GM12892 (cell line): ENCODE data around the gene FAM216A.

ENCODE experiments used
- POLR2A ChIP-seq: IDR thresholded peaks from 2 replicates; pipeline ENCODE4 v1.6.1; 2011; ENCODE audit warnings: low read depth, low read length, control low read depth
- POLR2AphosphoS5 ChIP-seq: IDR thresholded peaks from 2 replicates; pipeline ENCODE4 v1.6.1; 2011; ENCODE audit warnings: low read depth, low read length, control low read depth
- TAF1 ChIP-seq: IDR thresholded peaks from 2 replicates; pipeline ENCODE4 v1.6.1; 2011; ENCODE audit warnings: low read depth, mild to moderate bottlenecking, control low read depth, low read length, borderline replicate concordance

DNA sequence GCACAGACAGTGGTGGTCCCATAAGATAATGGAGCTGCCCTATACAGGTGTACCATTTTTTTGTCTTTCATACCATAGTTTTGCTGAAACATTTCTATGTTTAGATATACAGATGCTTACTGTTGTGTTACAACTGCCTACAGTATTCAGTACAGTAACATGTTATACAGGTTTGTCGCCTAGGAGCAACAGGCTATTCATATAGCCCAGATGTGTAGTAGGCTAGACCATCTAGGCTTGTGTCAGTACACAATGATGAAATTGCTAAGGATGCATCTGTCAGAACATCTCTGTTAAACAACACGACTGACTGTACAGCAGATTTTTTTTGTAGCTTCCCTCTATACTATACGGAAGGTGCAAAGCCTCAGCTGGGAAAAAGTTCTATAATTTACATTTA is 64.0 kb downstream of the FAM216A start:
- TF ChIP-seq POLR2A (no peak), POLR2AphosphoS5 (no peak), TAF1 (no peak)
